Neural progenitor cell (in vitro differentiated cells): ENCODE data around the gene ETV7.

ENCODE experiments used
- CTCF ChIP-seq: fragments of 200-600 bp; sonication (generic); IDR thresholded peaks from 2 replicates; pipeline ENCODE4 v1.5.1; 2017; ENCODE audit warnings: antibody characterized with exemption, mild to moderate bottlenecking
- EZH2 ChIP-seq: fragments of 200-600 bp; sonication (generic); IDR thresholded peaks from 2 replicates; pipeline ENCODE4 v1.6.1; 2017; ENCODE audit warnings: antibody characterized with exemption, mild to moderate bottlenecking, moderate library complexity
- EZH2phosphoT487 ChIP-seq: fragments of 200-600 bp; sonication (generic); IDR thresholded peaks from 2 replicates; pipeline ENCODE4 v1.6.1; 2017; ENCODE audit warnings: antibody characterized with exemption

GRCh38 chr6:36377594-36377993, 9.9 kb downstream of the ETV7 start:
- TF ChIP-seq CTCF (no peak), EZH2phosphoT487 (no peak), EZH2 (no peak)
